ENCODE results near the gene SEC31B.

DNA sequence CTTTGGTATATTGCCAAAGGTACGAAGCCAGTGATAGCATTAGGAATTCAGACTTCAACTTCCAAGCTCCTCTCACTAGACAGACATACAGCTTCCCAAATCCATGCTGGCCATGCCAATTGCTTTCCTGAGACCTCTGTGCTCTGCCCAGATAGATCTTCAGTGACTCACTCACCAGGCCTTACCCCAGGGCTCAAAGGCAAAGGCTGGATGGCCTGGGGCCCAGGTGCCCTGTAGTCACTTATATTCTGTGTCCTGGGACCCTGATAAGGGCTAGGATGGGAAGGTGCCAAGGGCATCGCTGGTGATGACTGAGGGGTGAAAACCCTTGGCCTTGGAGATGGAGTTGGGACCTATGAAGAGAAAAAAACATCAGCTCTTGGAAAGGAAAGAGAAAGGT lies 29.1 kb downstream of the SEC31B start:
- no peak for TF ChIP-seq MYC (IDR thresholded peaks at IDR 0.05; ENCODE audit: low read depth, low read length)
- TF ChIP-seq, protein P1, sequence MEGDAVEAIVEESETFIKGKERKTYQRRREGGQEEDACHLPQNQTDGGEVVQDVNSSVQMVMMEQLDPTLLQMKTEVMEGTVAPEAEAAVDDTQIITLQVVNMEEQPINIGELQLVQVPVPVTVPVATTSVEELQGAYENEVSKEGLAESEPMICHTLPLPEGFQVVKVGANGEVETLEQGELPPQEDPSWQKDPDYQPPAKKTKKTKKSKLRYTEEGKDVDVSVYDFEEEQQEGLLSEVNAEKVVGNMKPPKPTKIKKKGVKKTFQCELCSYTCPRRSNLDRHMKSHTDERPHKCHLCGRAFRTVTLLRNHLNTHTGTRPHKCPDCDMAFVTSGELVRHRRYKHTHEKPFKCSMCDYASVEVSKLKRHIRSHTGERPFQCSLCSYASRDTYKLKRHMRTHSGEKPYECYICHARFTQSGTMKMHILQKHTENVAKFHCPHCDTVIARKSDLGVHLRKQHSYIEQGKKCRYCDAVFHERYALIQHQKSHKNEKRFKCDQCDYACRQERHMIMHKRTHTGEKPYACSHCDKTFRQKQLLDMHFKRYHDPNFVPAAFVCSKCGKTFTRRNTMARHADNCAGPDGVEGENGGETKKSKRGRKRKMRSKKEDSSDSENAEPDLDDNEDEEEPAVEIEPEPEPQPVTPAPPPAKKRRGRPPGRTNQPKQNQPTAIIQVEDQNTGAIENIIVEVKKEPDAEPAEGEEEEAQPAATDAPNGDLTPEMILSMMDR (IDR thresholded peaks at IDR 0.05; ENCODE audit: extremely low read depth in 1 of 2, insufficient read depth in 1 of 2, low read depth in 1 of 2, low read length in 2 of 2): no peak
- no peak for TF ChIP-seq POLR2AphosphoS5 (IDR thresholded peaks at IDR 0.05; ENCODE audit: insufficient read depth, low read depth, low read length)
- no peak for TF ChIP-seq POLR2A (IDR thresholded peaks at IDR 0.05; ENCODE audit: low read depth, low read length)
- TF ChIP-seq EZH2 (IDR thresholded peaks at IDR 0.05; ENCODE audit: borderline replicate concordance, low read depth, low read length, severe bottlenecking): no peak
- TF ChIP-seq, protein P2, sequence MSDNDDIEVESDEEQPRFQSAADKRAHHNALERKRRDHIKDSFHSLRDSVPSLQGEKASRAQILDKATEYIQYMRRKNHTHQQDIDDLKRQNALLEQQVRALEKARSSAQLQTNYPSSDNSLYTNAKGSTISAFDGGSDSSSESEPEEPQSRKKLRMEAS (IDR thresholded peaks at IDR 0.05; ENCODE audit: insufficient read depth, insufficient read length): no peak

Data from endothelial cell of umbilical vein (primary cell).